PFSK-1 (cell line): Measurements from ENCODE around the gene PHF1.

Source experiments
- POLR2AphosphoS5 ChIP-seq: IDR thresholded peaks from 2 replicates; pipeline ENCODE4 v1.6.1; 2012; ENCODE audit warnings: low read depth, mild to moderate bottlenecking, control low read depth, low read length, moderate library complexity
- SIN3A ChIP-seq: IDR thresholded peaks from 2 replicates; pipeline ENCODE4 v1.6.1; 2012; ENCODE audit warnings: mild to moderate bottlenecking, low read length, moderate library complexity, borderline replicate concordance; ENCODE audit not compliant: insufficient read depth

GRCh38 chr6:33432546-33432945, 21.7 kb downstream of the PHF1 start:
- TF ChIP-seq POLR2AphosphoS5 (no peak), SIN3A (no peak)
